LHCN-M2 (cell line): Measurements from ENCODE around the gene RGL3. TPM values are rescaled to one million over a fixed set of nuclear protein-coding genes. Genes with fewer than 3 reads are reported as not detected.
"Not testable (repeated sequence)": the region's sequence is repeated elsewhere in the genome, so short reads cannot be mapped to it uniquely, and the experiment has no call there.

Experiments
- DNase-seq: peaks from one replicate; pipeline ENCODE4 v3.0.0-alpha.2; 2012; ENCODE audit warnings: low read depth
- total RNA-seq: library from RNA; depleted of rRNA; stranded (reverse); fragments of >200 nt; gene quantifications from 2 replicates; pipeline ENCODE4 v1.2.3, GENCODE V29; 2014

The RGL3 gene
- total RNA-seq, 1 experiment from 2014 or later, result 3.2 TPM

GRCh38 chr19:11383706-11384048 lies 35.4 kb downstream of the RGL3 start:
- no peak for DNase-seq

GRCh38 chr19:11382898-11383705 lies 36.0 kb downstream of the RGL3 start:
- DNase-seq, result peak; percentile 19

DNA sequence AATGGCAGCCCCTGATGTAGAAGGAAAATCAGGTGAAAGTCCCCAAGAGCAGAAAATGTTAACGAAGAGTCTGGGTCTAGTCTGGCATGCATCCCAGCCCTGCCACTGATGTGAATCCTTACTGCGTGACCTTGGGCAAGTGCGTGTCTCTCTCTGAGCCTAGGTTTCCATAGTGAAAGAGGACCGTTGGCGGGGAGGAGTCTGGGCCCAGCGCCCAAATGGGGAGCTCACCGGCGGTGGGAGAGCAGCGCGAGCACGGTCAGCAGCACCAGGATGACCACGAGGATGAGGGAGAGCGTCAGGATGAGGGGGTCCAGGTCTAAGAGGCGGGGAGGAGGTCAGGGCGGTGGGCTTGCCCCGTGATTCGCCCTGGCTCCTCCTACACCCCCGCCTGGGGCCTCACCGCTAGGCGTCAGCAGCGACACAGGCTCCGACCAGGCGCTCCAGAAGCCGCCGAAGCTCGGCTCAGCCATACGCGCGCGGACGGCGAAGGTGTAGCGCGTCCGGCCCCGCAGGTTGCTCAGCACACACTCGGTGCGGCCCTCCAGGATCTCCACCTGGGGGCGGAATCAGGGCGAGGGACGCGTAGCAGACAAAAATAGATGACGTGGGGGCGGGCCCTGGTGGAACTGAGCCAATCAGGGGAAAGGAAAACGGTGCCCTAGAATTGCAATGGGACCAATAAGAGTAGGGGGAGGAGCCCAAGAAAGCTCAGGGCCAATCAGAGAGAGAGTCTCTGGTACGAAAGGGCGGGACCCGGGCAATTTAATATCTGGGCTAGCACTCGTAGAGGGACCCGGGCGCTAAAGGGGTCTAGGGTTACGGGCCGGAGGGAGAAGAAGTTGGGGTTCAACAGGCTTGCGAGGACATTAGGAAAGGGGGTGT lies 38.2 kb downstream of the RGL3 start:
- DNase-seq, result peak; percentile 94

GRCh38 chr19:11379857-11380350 lies 39.2 kb downstream of the RGL3 start:
- DNase-seq, result no peak

DNA sequence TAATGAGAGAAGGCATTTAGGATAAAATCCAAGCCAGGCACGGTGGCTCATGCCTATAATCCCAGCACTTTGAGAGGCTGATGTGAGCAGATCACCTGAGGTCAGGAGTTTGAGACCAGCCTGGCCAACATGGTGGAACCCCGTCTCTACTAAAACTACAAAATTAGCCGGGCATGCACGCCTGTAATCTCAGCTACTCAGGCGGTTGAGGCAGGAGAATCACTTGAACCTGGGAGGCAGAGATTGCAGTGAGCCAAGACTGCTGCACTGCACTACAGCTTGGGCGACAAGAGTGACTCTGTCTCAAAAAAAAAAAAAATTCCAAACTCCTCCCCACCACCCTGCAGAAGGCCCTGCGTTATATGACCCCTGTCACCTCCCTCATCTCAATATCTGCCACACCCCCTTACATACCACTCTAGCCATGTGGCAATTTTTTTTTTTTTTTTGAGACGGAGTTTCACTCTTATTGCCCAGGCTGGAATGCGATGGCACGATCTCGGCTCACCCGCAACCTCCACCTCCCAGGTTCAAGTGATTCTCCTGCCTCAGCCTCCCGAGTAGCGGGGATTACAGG lies 39.8 kb downstream of the RGL3 start:
- not testable (repeated sequence) for DNase-seq

DNA sequence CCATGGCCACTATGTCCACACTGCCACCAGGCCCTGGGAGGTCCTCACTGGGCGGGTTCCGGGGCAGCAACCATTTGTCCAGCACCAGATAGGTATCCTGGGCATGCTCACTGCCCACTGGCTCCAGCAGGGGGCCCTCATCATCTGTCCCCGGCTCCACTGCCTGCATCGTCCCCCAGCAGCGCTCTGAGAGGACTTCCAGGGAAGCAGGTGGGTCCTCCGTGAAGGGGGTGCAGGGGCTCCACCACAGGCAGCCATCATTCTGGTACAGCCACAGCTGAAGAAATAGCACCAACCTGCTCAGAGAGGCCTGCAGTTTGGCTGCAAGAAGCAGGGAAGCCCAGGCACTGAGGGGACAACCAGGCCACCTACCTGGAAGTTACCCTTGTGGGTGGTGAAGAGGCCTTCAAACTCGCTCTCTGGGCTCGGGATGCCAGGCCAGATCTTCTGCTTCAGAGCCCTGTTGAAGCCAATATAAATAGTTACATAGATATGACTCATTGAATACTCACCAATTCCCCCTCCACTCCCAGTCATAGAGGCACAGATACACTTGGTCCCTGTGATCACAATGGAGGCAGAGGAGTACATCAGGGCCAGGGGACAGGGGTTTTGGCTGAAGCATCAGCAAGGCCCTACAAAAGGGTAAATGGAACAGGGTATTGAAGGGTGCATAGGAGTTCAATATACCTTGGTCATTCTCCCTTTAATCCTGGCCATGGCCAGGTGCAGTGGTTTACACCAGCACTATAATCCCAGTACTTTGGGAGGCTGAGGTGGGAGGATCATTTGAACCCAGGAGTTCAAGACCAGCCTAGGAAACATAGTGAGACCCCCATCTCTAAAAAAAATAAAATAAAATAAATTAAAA lies 40.6 kb downstream of the RGL3 start:
- peak; percentile 81 for DNase-seq

GRCh38 chr19:11377756-11378155 lies 41.4 kb downstream of the RGL3 start:
- no peak for DNase-seq

GRCh38 chr19:11377237-11377636 lies 41.9 kb downstream of the RGL3 start:
- DNase-seq, result peak; percentile 81

DNA sequence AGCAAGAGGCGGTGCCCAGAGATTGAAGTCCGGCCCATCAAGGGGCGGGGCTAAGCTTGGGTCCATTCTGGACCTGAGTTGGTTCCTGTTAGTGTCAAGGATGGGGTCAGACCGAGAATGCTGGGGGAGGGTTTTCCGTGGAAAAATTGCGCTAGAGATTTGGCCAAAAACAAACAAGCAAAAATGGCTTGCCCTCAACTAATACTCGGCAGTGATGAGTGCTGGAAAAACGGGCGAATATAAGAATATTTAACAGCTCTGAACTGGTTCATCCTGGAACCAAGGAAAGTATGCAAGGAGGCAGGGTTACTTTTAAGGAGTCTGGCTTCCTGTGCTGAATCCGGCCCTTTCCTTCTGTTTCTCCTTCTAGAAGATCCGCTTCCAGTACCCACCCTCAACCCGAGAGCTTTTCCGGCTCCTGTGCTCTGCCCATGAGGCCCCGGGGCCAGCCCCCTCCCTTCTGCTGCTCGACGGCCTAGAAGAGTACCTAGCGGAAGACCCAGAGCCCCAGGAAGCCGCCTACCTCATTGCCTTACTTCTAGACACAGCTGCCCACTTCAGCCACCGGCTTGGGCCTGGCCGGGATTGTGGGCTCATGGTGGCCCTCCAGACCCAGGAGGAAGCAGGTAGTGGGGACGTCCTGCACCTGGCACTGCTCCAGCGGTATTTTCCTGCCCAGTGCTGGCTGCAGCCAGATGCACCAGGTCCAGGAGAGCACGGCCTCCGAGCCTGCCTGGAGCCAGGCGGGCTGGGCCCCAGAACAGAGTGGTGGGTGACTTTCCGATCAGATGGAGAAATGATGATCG lies 43.8 kb downstream of the RGL3 start:
- no peak for DNase-seq

DNA sequence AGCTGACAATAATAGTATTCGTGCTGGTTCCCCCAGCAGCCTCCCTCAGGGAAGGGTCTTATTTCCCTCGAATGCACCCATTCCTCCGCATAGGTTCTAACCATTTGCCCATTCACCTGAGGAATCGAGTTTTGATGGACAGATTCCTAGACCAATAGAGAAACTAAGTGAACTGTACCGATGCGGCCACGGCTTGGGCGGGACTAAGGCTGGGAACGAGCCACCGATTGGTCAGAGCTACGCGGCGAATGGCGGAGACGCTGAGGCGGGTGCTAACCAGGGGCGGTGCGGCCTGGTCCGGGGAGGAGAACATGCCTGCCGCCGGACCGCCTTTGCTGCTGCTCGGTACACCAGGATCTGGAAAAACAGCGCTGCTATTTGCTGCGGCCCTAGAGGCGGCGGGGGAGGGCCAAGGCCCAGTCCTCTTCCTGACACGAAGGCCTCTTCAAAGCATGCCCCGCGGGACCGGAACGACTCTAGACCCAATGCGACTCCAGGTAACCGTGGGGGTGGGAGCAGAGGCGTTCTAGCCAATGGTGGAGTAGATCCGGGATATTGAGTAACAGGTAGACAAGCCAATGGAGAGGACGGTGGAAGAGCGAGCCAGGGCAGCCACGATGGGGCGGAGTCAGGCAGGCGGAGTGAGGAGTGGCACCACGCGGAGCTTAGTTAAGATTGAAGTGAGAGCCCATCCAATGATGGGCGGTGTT lies 44.5 kb downstream of the RGL3 start, which contains the start of gene SWSAP1:
Gene SWSAP1, plus strand, starts transcription at position 234 of the 710 bp plus-strand sequence. Its CDS starts 15 bp downstream, at position 249.
- peak; percentile 99 for DNase-seq

- no peak for DNase-seq
Measured at GRCh38 chr19:11373885-11374432, 45.2 kb downstream of the RGL3 start.

- no peak for DNase-seq
Measured at GRCh38 chr19:11373166-11373884, 45.8 kb downstream of the RGL3 start.

DNA sequence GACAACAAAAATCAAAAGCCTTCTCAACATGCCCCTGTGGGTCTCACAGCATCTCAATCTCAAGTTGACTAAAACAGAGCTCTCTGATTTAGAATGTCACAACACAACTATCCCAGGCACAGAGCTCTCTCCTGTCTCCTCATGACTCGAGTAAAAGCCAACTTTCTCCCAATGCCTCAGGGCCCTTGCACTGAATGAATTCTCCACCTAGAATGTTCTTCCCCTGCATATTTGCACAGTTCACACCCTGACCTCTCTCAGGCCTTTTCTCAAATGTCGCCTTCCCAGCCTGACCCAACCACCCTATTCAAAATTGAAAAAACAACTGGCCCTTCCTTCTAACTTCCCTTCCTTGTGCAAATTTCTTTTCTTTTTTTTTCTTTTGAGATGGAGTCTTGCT lies 48.4 kb downstream of the RGL3 start:
- no peak for DNase-seq

GRCh38 chr19:11367528-11367927 lies 51.6 kb downstream of the RGL3 start:
- DNase-seq, result no peak

GRCh38 chr19:11365557-11366117 lies 53.5 kb downstream of the RGL3 start:
- DNase-seq, result no peak

- no peak for DNase-seq
Measured at GRCh38 chr19:11364935-11365334, 54.2 kb downstream of the RGL3 start.

GRCh38 chr19:11364296-11364904 lies 54.7 kb downstream of the RGL3 start:
- DNase-seq, result no peak

DNA sequence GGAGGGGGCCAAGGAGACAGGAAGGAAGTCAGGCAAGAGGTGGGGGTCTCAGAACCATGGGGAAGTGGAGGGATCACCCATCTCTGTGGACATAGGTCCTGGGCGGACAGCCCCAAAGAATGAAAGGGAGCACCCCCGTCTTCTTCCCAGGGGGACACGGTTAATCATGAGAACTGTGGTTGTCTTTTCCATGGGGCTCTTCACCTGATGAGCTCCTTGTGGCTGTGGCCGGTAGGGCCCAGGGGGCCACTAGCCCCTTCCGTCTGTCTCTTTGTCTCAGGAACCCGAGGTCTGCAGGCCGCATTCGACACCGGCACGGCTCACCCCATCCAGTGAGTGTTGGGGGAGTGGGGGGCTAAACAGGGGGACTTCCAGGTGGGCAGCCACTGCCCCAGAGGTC lies 55.2 kb downstream of the RGL3 start:
- DNase-seq, result no peak
